Ovary (tissue), 9 donors: Measurements from ENCODE around the gene RYR3. TPM values are rescaled to one million over a fixed set of nuclear protein-coding genes. Genes with fewer than 3 reads are reported as not detected.
A peak's percentile ranks its signal among the peaks of the same experiment; 100 is the strongest.

ENCODE experiments used
- DNase-seq, 5 donors: peaks; one replicate each; pipeline ENCODE4 v3.0.0-alpha.2; 2019 to 2020
- H3K27ac ChIP-seq, 2 donors: fragments of 200-600 bp; one replicate each; pipeline versions ENCODE4 v1.5.1 to v1.8.0; 2019 to 2022
- H3K27me3 ChIP-seq: fragments of 200-600 bp; one replicate; pipeline ENCODE4 v1.8.0; 2022
- H3K36me3 ChIP-seq: fragments of 200-600 bp; sonication (generic); one replicate; pipeline ENCODE4 v1.5.1; 2019
- H3K4me1 ChIP-seq: one replicate; pipeline ENCODE4 v1.8.1; 2013; ENCODE audit warnings: mild to moderate bottlenecking, moderate library complexity; ENCODE audit not compliant: insufficient read depth
- H3K4me3 ChIP-seq: fragments of 200-600 bp; sonication (generic); one replicate; pipeline ENCODE4 v1.5.1; 2017
- H3K9me3 ChIP-seq, 2 donors: fragments of 200-600 bp in 1 of 2; sonication (generic) in 1 of 2; one replicate each; pipeline versions ENCODE4 v1.5.1 to v1.8.1; 2013 to 2019; ENCODE audit warnings: mild to moderate bottlenecking in 1 of 2, moderate library complexity in 1 of 2
- CTCF ChIP-seq, 3 donors: fragments of 450-650 bp in 2 of 3; fragments of 200-600 bp in 1 of 3; IDR thresholded peaks; one replicate each; pipeline versions ENCODE4 v1.5.1 to v1.8.0; 2016 to 2022; ENCODE audit warnings: antibody characterized with exemption in 3 of 3, mild to moderate bottlenecking in 1 of 3
- EP300 ChIP-seq: sonication (generic); formaldehyde crosslinking; IDR thresholded peaks from one replicate; pipeline ENCODE4 v1.6.1; 2017; ENCODE audit warnings: antibody characterized with exemption
- POLR2A ChIP-seq: fragments of 450-650 bp; IDR thresholded peaks from one replicate; pipeline ENCODE4 v1.6.1; 2017; ENCODE audit warnings: antibody characterized with exemption, mild to moderate bottlenecking, moderate library complexity
- WGBS, 3 donors: extraction: QIAGEN DNeasy Blood & Tissue Kit in 1 of 3; methylation state at CpG; one replicate each; pipeline versions ENCODE4 v1.1.5 to v1.1.7; 2013 to 2017; 5-methylcytosine and 5-hydroxymethylcytosine counted together
- intact Hi-C, 4 donors: fragments of 100-400 bp; cut with DNase I; formaldehyde crosslinking; loops; one replicate each; pipeline versions ENCODE4 v1.11.0 to v1.15.1; 2022 to 2023
- polyA plus RNA-seq, 2 donors: library from polyadenylated mRNA; stranded (reverse); fragments of 200-250 nt in 1 of 2; fragments of 350-450 nt in 1 of 2; fragmentation: Illumina TruSeq in 1 of 2; extraction: RNeasy Lipid Tissue Mini Kit (QIAGEN cat#74804) in 1 of 2; gene quantifications; one replicate each; pipeline ENCODE4 v1.2.3, GENCODE V29; 2013 to 2014
- total RNA-seq, 7 donors: library from RNA; depleted of rRNA in 2 of 7; stranded (reverse); fragments of >200 nt in 2 of 7; fragmentation: NEBNext Ultra II Directional in 3 of 7; extraction: Animal tissue kit (Norgen Biotek cat#: 25700) in 3 of 7; gene quantifications; one replicate each; pipeline versions ENCODE4 v1.1.0 to v1.2.4, GENCODE V29; 2016 to 2023
- donor health status: DM: no; HTN: no; CAD: no; lungs with moderate emphysema.
- donor health status: DM: no; HTN: no; CAD: no.
- donor health status: Bipolar disorder and iron deficiency.
- donor health status: DM: yes; HTN: yes; CAD: no.
- donor health status: DM: no; HTN: no; CAD: no.
- donor health status: DM: yes; HTN: yes; CAD: no.

The RYR3 gene
- total and polyA plus RNA-seq, 9 donors: 0.52 to 6.0 (median 0.96) TPM

DNA sequence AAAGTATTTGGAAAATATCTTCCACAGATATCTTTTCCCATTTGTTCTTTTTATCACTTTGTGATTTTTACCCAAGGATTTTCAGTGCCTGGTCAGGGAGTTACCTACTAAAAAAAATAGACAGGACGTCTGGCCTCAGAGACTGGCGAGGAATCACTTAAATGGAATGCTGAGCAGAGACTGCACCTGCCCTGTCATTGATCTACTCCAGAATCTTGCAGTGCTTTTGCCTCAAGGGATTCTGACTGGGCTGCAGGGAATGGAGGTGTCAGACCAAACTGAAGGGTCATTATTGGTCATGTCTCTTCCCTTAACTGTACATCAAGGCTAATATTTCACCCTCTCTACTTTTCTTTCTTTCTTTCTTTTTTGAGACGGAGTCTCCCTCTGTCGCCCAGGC is 12.1 kb upstream of the RYR3 start:
- Histone ChIP-seq H3K36me3 (no peaks in the 10 kb centered on the region), H3K9me3 (no peaks in the 10 kb centered on the region), H3K4me1 (peaks cover 2% of the 10 kb centered on the region), H3K27ac (no peak overlapping the region), H3K4me3 (no peak overlapping the region), H3K27me3 (no peaks in the 10 kb centered on the region)
- WGBS, 3 donors: 69 to 74% (median 71%) methylated on average over 4 of the region's 4 CpGs
- TF ChIP-seq CTCF (IDR thresholded peaks at IDR 0.05): no peak
- no peak for TF ChIP-seq EP300
- TF ChIP-seq POLR2A: no peak
- no peak for DNase-seq
- intact Hi-C loops: loop anchor here in 2 of 4 donors (10.0 kb wide), 2 partner anchors 306 to 396 kb away; no protein-coding TSS in a partner anchor

- H3K27ac ChIP-seq: no peak overlapping the region
- DNase-seq: no peak
- TF ChIP-seq CTCF (IDR thresholded peaks at IDR 0.05): no peak
- no peak for TF ChIP-seq POLR2A
- no peak for TF ChIP-seq EP300
- WGBS, 3 donors: 51 to 60% (median 57%) methylated on average over 5 of the region's 5 CpGs
- H3K4me1 ChIP-seq: no peaks in the 10 kb centered on the region
- H3K36me3 ChIP-seq: no peaks in the 10 kb centered on the region
- intact Hi-C loops: no loop called here
- H3K27me3 ChIP-seq: no peaks in the 10 kb centered on the region
- no peaks in the 10 kb centered on the region for H3K9me3 ChIP-seq
- no peak overlapping the region for H3K4me3 ChIP-seq
These were observed 5.8 kb upstream of the RYR3 start for GRCh38 chr15:33304924-33305323.

- H3K4me3 ChIP-seq: no peak overlapping the region
- H3K27me3 ChIP-seq: no peaks in the 10 kb centered on the region
- DNase-seq: no peak
- H3K36me3 ChIP-seq: no peaks in the 10 kb centered on the region
- peaks cover 5% of the 10 kb centered on the region for H3K4me1 ChIP-seq
- TF ChIP-seq POLR2A (no peak), CTCF (IDR thresholded peaks at IDR 0.05) (no peak), EP300 (no peak)
- intact Hi-C loops: loop anchor here in 2 of 4 donors (10.0 kb wide), 2 partner anchors 155 to 385 kb away; no protein-coding TSS in a partner anchor
- no peaks in the 10 kb centered on the region for H3K9me3 ChIP-seq
- WGBS, 3 donors: 33 to 55% (median 43%) methylated on average over 7 of the region's 7 CpGs
- no peak overlapping the region for H3K27ac ChIP-seq
These were observed 1.0 kb upstream of the RYR3 start for GRCh38 chr15:33309602-33310276.

GRCh38 chr15:33311312-33311971 is 675 bp downstream of the RYR3 start:
- WGBS, 3 donors: 0 to 2% (median 2%) methylated on average over 38 of the region's 38 CpGs
- TF ChIP-seq POLR2A (no peak), CTCF (IDR thresholded peaks at IDR 0.05) (no peak), EP300 (no peak)
- H3K36me3 ChIP-seq: no peaks in the 10 kb centered on the region

More at GRCh38 chr15:33311312-33311971, 675 bp downstream of the RYR3 start:
- Histone ChIP-seq H3K4me3 (peak overlapping the region; percentile 43), H3K27me3 (no peaks in the 10 kb centered on the region), H3K4me1 (peaks cover 5% of the 10 kb centered on the region), H3K27ac (no peak overlapping the region), H3K9me3 (no peaks in the 10 kb centered on the region)
- DNase-seq: no peak
- intact Hi-C loops: loop anchor here in 2 of 4 donors (10.0 kb wide), 2 partner anchors 153 to 383 kb away; no protein-coding TSS in a partner anchor
